ENCODE data around the gene ZSWIM9.

DNA sequence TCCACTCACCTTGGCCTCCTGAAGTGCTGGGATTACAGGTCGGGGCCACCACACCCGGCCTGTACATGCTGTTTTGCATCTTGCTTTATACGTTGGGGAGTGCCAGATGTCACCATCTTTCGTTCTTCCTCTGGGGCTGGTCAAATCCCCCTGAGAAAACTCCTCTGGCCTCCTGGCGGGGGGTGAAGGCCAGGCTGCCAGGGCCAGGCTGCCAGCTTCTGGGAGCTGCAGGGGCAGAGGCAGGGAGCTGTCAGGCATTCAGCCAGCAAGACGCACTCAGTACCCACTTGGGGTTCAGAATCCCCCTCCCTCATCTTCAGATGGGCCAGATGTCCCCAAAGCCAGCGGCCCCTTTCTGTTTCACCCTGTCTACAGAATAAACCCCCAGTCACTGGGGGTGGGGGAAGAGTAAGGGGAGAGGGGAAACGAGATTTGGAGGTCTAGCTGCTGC, 16.1 kb downstream of the ZSWIM9 start:
- TF ChIP-seq, protein P1, sequence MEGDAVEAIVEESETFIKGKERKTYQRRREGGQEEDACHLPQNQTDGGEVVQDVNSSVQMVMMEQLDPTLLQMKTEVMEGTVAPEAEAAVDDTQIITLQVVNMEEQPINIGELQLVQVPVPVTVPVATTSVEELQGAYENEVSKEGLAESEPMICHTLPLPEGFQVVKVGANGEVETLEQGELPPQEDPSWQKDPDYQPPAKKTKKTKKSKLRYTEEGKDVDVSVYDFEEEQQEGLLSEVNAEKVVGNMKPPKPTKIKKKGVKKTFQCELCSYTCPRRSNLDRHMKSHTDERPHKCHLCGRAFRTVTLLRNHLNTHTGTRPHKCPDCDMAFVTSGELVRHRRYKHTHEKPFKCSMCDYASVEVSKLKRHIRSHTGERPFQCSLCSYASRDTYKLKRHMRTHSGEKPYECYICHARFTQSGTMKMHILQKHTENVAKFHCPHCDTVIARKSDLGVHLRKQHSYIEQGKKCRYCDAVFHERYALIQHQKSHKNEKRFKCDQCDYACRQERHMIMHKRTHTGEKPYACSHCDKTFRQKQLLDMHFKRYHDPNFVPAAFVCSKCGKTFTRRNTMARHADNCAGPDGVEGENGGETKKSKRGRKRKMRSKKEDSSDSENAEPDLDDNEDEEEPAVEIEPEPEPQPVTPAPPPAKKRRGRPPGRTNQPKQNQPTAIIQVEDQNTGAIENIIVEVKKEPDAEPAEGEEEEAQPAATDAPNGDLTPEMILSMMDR (IDR thresholded peaks at IDR 0.05) = no peak
- TF ChIP-seq POLR2AphosphoS5 (IDR thresholded peaks at IDR 0.05) = no peak

All from transverse colon (tissue), 4 donors.